HFFc6 (cell line): Measurements from ENCODE around the gene CYP26A1. TPM values are rescaled to one million over a fixed set of nuclear protein-coding genes. Genes with fewer than 3 reads are reported as not detected.

Source experiments
- DNase-seq: peaks from one replicate; pipeline ENCODE4 v3.0.0-alpha.2; 2018
- H3K27ac Mint-ChIP-seq: 2 replicates; pipeline ENCODE4 v1.8.0; 2020; ENCODE audit warnings: mild to moderate bottlenecking, mixed read lengths
- H3K27me3 Mint-ChIP-seq: 2 replicates; pipeline ENCODE4 v1.8.0; 2021; ENCODE audit warnings: mild to moderate bottlenecking, moderate library complexity, mixed read lengths; ENCODE audit not compliant: insufficient read depth
- H3K36me3 Mint-ChIP-seq: 2 replicates; pipeline ENCODE4 v1.8.0; 2021; ENCODE audit warnings: low read depth, mixed read lengths
- H3K4me1 Mint-ChIP-seq: 2 replicates; pipeline ENCODE4 v1.8.0; 2020; ENCODE audit warnings: low read depth, mixed read lengths
- H3K4me3 Mint-ChIP-seq: 2 replicates; pipeline ENCODE4 v1.8.0; 2020; ENCODE audit warnings: mild to moderate bottlenecking, moderate library complexity, mixed read lengths
- H3K9me3 Mint-ChIP-seq: 2 replicates; pipeline ENCODE4 v1.8.0; 2020; ENCODE audit warnings: mild to moderate bottlenecking, mixed read lengths
- CTCF ChIP-seq: fragments of 200-600 bp; sonication (generic); IDR thresholded peaks from 2 replicates; pipeline ENCODE4 v1.5.0; 2021; ENCODE audit warnings: antibody characterized with exemption, mild to moderate bottlenecking
- total RNA-seq, 6 experiments: library from RNA; stranded (reverse); fragmentation: NEBNext Ultra II Directional; extraction: Animal tissue kit (Norgen Biotek cat#: 25700); gene quantifications; 2 replicates in 1 of 6; 3 replicates in 5 of 6; pipeline ENCODE4 v1.2.3, GENCODE V29; 2021

CYP26A1 gene
- total RNA-seq, 6 experiments from 2014 or later, result not detected

GRCh38 chr10:93126483-93127052 is 52.9 kb downstream of the CYP26A1 start:
- no peak for DNase-seq
- peak; percentile 78 for TF ChIP-seq CTCF
- peaks cover 34% of the 10 kb centered on the region for H3K9me3 Mint-ChIP-seq
- no peak overlapping the region for H3K4me3 Mint-ChIP-seq
- H3K27ac Mint-ChIP-seq, result no peak overlapping the region
- no peaks in the 10 kb centered on the region for H3K4me1 Mint-ChIP-seq
- peaks cover 20% of the 10 kb centered on the region for H3K27me3 Mint-ChIP-seq
- H3K36me3 Mint-ChIP-seq, result peaks cover 13% of the 10 kb centered on the region

Other genes starting within 250 kb of the CYP26A1 start
- gene EXOC6, start 225.4 kb upstream of the CYP26A1 start, total RNA-seq, result 1 to 10 TPM; 5.7 to 8.6 (median 6.3) TPM
- gene CYP26C1, start 13.1 kb upstream of the CYP26A1 start, total RNA-seq, result under 1 TPM in 5 of 6 experiments, not detected in 1; 0.05 to 0.22 (median 0.13) TPM